HG02798 (cell line): ENCODE measurements around the gene ZSCAN5A.
"Not testable (repeated sequence)": the region's sequence is repeated elsewhere in the genome, so short reads cannot be mapped to it uniquely, and the experiment has no call there.

Experiments
- ATAC-seq: cut with Tn5 transposase; IDR thresholded peaks from one replicate; pipeline ENCODE4 v1.9.1; 2021; ENCODE audit warnings: mild to moderate bottlenecking; ENCODE audit not compliant: unreplicated experiment, poor library complexity

Gene ZSCAN5A

GRCh38 chr19:56217039-56217949 is 97.3 kb downstream of the ZSCAN5A start:
- ATAC-seq = no peak

GRCh38 chr19:56211718-56212117 is 102.9 kb downstream of the ZSCAN5A start:
- ATAC-seq = no peak

DNA sequence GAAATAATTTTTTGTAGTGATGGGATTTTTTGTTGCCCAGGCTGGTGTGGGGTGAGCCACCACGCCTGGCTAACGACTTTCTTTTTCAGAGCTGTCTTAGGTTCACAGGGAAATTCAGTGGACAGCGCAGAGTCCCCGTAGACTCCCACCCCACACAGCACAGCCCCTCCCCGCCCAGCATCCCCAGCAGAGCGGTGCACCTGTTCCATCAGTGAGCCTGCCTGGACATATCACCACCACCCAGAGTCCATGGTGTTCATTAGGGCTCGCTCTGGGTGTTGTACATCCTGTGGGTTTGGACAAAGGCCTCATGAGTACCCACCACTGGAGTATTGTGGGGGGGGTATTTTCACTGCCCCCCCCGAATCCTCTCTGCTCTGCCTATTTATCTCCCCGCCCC is 104.6 kb downstream of the ZSCAN5A start:
- not testable (repeated sequence) for ATAC-seq

DNA sequence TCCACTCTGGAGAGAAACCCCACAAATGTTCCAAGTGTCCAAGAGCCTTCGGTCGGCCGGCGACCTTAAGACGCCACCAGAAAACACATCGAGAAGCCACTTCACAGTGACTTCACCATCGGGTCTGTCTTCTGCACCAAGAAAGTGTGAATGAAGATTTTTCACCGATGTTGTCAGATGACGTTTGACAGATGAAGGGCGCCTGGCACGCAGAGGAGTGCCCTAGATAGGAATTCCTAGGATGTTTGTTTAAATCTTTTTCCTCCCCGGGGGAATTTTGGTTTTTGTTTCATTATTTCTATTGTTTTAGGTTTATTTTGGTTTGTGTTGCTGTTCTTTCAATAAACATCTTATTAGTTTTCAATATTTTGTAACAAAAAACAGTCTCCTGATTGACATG is 105.5 kb downstream of the ZSCAN5A start:
- no peak for ATAC-seq

- ATAC-seq = not testable (repeated sequence)
Measured at GRCh38 chr19:56207581-56207980, 107.1 kb downstream of the ZSCAN5A start.

DNA sequence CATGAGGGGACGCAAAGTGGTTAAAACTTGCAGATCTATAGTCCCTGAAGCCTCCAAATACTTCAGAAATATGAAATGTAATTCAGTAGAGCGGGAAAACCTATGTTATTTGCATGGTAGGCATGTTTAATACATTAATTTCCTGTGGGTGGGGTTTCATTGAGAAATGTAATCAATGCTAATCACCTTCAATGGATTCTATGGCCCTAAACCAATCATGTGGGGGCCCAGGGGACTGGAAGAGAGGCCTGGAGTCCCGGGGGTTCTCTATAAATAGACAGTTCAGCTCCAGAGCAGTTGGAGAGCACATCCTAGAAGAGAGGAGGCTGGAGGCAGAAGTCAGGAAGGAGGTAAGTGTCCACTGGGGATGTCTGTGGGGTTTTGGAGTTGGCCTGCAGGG is 112.7 kb downstream of the ZSCAN5A start, which contains the start of gene ZSCAN5C:
TSS of gene ZSCAN5C (plus strand) at position 301 of the 400 bp plus-strand sequence. CDS start 3,641 bp downstream, outside the sequence.
- no peak for ATAC-seq

DNA sequence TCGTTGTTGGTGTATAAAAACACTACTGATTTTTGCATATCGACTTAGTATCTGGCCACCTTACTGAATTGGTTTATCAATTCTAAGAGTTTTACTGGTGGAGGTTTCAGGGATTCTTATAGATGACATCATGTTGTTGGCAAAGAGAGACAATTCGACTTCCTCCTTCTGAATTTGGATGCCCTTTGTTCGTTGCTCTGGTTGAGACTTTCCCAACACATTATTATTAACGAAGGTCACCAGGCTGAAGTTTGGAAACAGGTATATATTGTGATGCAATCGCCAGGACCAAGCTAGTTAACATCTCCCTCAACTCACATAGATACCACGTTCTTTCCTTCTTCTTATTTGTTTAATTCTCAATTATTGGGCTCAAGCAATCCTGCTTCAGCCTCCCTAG is 115.0 kb downstream of the ZSCAN5A start:
- ATAC-seq = no peak

DNA sequence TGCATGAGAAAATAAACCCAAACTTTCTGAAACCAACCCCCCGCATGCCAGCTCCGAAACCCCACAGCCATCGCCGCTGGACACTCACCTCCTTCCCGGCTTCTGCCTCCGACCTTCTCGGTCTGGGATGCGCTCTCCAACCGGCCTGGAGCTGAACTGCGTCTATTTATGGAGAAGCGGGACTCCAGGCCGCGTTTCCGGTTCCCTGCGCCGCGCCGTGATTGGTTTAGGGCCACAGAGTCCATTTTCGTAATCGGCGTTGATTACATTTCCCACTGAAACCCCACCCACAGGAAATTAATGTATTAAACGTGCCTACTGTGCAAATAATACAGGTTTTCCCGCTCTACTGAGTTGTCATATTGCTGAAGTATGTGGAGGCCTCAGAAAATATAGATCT is 117.0 kb downstream of the ZSCAN5A start, which contains the start of gene ZSCAN5B:
TSS of gene ZSCAN5B (minus strand) at position 138 of the 400 bp plus-strand sequence. CDS start 4,731 bp downstream, outside the sequence.
- ATAC-seq = not testable (repeated sequence)

DNA sequence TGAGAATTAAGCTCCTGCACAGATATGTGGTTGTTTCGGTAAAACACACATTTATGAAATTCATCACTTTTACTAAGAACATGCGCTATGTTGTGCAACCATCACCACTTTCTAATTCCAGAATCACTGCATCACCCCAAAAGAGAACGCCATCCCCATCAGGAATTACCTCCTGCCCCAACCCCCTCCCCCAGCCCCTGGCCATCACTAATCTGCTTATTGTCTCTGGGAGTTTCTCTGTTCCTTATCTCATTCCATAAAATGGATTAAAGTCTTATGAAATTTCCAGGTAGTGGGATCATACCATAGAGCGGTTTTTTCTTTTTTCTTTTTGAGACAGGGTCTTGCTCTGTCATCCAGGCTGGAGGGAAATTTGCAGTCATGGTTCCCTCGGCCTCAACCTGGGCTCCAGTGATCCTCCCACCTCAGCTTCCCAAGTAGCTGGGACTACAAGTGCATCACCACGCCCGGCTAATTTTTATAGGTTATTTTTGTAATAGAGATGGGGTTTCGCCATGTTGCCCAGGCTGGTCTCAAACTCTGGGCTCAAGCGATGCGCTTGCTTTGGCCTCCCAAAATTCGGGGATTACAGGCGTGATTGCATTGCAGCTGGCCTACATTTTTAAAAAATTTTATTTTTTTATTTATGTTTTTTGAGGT is 120.5 kb downstream of the ZSCAN5A start:
- no peak for ATAC-seq

DNA sequence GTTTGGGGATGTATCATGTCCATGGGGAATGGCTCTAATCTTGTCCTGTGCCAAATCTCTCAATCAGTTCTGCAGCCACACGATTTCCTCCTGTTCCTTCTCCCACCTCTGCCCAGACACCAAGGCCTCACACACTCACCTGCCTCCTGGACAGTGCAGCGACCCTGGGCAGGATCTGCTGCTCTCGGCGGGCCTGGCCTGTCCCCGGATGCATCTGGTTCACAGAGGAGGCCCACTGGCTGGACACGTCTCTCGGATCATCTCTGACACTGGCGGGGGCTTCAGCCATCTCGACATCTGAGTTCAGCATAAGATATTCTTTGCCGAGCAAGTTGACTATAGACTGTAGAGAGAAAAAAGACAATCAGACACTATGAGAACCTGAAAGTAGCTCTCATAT is 122.9 kb downstream of the ZSCAN5A start:
- no peak for ATAC-seq

GRCh38 chr19:56191115-56191514 is 123.5 kb downstream of the ZSCAN5A start:
- ATAC-seq = no peak

DNA sequence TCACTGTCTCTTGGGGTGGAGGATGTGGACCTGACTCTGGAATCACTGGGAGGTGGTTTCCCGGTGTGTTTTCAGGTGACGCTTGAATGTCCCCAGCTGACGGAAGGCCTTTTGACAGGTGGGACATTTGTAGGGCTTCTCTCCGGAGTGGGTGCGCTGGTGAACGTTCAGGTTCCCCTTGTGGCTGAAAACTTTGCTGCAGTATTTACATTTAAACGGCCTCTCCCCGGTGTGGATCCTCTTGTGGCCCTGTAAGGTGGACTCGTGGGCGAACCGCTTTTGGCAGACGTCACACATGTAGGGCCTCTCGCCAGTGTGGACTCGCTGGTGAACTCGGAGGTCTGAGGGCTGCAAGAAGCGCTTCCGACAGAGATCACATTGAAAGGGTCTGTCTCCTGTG is 124.9 kb downstream of the ZSCAN5A start:
- no peak for ATAC-seq

- no peak for ATAC-seq
Measured at GRCh38 chr19:56177564-56178243, 136.9 kb downstream of the ZSCAN5A start.

DNA sequence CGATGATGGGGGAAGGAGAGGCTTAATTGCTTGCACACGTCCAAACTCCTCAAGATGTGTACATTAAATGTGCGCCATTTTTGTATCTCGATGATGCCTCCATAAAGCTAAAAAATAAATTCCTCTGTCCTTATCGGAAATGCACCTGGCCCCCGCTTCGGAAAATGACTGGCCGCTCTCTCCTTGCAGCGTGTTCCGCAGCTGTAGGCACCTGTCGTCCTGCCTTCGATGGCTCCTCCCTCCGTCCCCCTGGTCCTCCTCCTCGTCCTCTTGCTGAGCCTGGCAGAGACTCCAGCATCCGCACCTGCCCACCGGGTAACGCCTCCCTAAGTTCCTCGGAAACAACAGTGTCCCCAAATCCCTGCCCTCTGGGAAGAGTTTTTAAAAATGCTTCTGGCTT is 137.8 kb downstream of the ZSCAN5A start:
- ATAC-seq = no peak

DNA sequence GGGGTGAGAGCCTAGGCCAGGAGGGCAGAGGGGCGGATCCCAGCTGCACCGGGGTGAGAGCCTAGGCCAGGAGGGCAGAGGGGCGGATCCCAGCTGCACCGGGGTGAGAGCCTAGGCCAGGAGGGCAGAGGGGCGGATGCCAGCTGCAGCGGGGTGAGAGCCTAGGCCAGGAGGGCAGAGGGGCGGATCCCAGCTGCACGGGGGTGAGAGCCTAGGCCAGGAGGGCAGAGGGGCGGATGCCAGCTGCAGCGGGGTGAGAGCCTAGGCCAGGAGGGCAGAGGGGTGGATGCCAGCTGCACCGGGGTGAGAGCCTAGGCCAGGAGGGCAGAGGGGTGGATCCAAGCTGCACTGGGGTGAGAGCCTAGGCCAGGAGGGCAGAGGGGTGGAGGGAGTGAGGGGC is 138.3 kb downstream of the ZSCAN5A start:
- not testable (repeated sequence) for ATAC-seq

- ATAC-seq = not testable (repeated sequence)
Measured at GRCh38 chr19:56175861-56176307, 138.8 kb downstream of the ZSCAN5A start, which contains the start of gene GALP. Gene GALP (plus strand): TSS chr19:56176008. CDS start chr19:56177109, 1,101 bp downstream.

- ATAC-seq = no peak
Measured at GRCh38 chr19:56174550-56174949, 140.1 kb downstream of the ZSCAN5A start.

DNA sequence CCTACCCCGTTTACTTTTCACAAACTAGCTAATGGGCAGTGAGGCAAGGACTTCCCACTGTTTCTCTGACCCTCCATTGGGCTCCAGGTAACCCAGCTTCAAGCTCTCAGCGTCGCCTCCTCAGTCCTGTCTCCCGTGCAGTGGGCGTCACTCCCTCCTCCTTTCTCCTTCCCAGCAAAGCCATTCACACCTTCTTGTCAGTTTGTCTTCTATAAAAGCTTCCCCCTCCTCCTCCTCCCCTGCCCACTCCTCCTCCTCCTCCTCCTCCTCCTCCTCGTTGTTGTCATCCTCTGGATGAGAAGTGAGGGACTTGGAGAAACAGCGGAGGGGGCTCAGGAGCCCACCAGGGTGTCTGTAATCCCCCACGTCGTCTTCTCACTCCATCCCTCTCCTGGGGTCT is 140.6 kb downstream of the ZSCAN5A start:
- ATAC-seq = no peak
